Measurements from ENCODE around the gene P3H2.

Gene P3H2

DNA sequence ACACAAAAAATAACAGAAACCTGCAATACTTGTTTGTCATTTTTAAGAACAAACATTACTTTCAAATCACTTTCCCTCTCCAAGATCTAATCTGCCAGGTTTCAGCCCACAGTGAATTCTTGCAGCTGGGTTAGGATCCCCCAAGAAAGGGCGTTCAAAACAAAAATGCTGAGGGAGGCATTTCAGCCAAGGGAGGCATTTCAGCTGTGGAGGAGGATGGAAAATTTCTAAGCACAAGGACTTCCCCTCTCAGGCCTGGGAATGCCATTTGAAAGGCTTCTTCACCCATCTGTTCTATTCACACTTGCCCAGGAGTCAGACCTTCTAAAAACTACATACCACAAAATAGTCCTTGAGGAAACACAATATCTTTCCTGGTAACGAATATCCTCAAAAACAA is 69.1 kb downstream of the P3H2 start:
- no peak for DNase-seq

DNA sequence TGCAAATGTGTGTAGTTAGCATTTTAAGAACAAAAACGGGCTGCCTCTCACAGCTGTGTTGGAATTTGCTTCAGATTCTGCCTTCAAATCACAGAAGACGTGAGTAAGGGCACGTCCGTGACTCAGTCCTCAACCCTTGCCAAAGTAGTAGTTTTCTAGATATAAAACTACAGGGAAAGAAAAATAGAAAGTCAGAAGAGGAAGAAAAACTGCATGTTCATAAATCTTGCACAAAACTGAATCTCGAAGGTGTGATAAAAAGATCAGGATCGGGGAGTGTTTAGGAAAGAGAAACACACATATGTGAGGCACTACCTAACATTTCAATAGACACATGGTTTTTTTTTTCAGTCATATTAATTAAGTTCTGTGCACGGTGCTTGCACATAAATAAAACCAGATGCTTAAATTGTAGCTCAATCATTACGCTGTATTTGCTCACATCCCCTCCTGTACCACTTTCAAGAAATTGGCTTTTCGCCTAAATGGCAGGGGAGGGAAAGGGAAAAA is 71.7 kb downstream of the P3H2 start:
- no peak for DNase-seq

DNA sequence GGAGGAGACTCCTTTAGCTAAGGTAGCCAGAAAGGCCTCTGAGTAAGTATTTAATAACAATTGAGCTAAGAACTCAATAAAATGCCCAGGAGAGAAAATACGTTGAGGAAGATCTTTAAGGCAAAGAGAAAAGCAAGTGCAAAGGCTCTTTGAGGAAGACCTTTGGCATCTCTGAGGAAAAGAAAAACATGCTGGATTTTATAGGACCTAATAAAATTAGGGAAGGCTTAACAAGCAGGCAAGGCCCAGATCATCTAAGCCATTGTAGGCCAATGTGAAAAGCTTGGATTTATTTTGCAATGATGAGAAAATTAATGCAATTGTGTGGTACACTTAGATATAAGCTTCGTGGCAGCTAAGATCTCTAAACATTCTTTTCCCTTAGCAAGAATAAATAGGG is 75.7 kb downstream of the P3H2 start:
- DNase-seq: no peak

DNA sequence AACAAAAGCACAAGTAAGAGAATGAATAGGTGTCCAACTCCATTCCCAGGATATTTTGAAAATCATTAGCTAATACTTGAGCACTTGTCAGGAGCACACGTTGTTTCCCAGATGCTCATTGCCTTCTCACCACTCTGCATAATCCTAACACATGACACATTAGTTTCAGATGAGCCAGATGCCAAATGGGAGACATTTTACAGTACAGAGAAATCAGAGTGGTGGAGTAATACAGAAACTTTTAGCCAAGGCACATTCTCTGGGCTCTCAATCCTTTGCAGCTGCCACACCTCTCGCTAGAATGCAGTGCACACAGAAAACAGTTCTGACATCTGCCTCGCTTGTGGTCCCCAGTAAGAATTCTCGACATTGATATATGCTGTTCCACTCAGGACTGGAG is 76.6 kb downstream of the P3H2 start:
- no peak for DNase-seq

DNA sequence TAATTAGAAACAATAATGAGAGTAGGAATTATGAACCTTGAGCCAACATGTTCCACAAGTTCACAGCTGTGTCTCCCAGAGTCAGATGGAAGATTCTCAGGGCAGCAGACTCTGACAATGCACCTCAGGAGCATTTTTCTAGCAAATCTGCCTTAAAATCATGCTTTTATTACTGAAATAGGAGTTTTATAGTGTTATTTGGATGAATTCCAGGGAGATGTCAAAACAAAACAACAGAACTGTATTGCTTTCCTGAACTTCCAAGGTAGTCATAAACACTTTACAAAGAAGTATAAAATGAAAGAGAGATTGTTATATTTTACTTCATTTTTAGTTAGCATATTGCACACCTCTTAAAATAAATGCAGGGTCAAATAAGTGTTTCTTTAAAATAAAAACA is 77.0 kb downstream of the P3H2 start:
- no peak for DNase-seq

DNA sequence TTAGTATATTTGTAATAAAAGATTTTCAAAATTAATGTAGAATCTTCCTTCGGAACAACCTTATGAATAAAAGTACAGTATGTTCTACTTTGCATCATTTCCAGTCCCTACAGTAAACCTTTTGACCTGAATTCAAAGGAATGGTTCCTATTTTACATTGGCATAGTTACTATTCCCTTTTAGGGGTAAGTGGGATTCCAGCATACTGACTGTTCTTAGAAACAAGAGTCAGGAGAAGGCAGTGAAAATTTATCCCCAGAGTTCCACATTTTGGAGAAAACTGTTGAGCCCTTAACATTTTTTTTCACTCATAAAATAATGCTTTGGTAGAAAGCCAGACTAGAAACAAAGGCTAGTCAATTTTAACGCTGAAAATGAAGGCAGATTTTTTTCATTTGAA is 78.1 kb downstream of the P3H2 start:
- DNase-seq: no peak

DNA sequence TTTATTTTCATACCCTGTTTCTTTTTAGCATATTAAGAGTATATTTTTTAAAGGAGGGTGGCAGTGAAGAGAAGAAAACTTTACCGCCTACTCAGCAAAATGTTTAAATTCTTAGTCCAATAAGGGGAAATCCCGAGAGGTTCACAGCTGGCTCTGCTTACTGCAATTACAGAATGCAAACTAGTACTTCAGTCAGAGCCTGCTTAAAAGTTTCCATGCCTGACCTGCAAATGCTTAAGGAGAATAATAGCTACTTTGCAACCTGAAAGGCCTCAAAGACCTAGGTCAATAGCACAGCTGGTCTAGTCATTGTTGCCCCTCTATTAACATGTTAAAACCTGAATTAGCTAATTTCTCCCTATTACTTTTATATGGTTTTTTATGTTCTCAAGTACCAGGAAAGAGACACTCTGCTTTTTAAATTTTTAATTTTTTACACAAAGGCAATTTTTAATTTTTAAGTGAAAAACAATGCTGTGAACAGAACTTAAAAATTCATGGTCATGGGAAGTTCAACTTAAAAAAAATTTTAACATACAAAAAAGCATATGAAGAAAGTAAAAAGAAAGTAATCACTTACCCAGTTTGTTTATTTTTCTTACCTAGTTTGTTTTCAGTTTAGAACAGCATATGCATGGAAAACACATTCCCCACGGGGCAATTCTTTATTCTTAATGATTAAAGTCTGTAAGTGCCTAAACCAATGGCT is 79.2 kb downstream of the P3H2 start:
- no peak for DNase-seq

DNA sequence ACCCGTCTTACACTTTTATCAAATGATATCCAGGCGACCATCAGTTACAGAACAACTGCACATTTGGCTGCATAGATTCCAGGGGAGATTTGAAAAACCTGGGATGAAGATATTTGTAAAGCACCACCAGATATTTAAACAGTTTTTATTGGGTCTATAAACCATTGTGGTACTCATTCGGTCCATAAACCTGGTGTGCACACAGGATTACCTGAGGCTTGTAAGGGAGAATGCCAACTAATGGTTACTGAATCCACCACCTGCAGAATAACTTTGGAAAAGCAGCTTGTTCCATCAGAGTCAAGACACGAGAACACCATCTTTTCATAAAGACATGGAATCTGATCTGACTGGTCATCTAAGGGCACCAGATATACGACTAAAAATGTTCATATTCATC is 80.6 kb downstream of the P3H2 start:
- no peak for DNase-seq

DNA sequence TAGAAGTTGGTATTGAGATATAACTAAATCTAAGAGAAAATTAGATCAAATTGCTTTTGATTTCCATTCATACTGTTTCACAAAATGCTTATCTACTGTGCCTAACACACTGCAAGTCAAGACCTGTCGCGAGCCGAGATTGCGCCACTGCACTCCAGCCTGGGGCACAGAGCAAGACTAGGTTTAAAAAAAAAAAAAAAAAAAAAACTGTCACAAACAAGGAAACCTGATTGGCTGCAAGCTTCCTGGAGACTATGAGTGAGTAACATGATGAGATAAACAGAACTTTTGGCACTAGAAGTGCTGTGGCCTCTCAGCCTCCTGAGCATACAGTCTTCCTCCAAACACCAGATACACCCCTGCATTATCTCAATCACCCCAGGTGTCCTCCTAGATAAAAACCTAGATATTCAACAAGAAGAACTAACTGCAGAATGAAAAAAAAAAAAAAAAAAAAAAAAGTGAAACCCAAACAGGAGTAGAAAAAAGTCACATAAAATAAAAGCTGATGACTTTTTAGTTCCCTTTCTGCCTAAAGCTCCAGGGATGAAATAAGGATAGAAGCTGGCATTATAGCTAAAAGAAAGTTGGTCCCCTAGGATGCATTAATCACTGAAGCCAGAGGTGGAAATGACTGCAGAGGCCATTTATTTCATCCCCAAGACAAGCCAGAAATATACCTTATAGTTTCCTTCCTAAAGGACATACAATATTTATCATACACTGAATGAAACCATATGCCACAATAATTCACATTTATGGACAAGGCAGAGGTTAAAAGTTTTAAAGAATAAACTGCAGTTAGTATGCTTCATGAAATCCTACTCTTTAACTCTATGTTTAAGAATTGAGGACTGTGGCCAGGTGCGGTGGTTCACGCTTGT is 82.4 kb downstream of the P3H2 start:
- no peak for DNase-seq

DNA sequence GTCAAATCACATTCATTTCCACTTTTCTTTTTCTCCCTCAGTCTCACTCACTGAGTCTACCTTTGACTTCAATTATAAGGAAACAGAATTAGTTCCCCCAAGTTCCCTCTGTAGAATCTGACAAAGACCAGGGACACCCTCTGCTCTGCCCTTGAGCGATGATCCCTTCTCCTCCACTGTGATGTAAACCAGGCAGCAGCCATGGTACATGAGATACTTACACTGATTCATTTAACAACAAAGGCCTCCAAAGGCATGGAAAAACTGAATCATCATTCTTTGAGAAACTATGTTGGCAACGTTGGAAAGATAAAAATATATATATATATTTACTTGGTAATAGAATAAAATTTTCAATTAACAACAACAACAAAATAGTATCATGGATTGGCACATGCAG is 84.1 kb downstream of the P3H2 start:
- no peak for DNase-seq

DNA sequence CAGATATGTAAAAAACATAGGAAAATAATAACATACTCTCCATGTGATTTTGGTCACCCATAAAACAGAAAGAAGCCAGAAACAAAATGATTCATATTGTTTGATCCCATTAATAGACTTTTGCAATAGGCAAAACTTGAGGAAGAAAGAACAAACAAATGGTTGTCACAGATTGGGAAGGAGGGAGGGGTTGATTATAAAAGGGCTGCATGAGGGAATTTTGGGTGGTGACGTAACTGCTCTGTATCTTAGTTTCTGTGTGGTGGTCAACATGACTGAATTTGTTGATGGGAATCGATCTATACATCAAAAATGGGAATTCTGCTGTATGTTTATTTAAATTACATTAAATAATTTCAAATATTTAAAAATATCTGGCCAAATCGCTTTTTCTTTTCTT is 86.3 kb downstream of the P3H2 start:
- DNase-seq: no peak

DNA sequence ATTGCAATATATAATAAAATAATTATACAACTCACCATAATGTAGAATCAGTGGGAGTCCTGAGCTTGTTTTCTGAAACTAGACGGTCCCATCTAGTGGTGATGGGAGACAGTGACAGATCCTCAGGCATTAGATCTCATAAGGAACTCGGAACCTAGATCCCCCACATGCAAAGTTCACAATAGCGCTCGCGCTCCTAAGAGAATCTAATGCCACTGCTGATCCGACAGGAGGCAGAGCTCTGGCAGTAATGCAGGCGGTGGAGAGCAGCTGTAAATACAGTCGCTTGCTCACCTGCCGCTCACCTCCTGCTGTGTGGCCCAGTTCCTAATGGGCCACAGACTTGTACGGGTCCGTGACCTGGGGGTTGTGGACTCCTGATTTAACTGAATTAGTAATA is 87.8 kb downstream of the P3H2 start:
- no peak for DNase-seq

DNA sequence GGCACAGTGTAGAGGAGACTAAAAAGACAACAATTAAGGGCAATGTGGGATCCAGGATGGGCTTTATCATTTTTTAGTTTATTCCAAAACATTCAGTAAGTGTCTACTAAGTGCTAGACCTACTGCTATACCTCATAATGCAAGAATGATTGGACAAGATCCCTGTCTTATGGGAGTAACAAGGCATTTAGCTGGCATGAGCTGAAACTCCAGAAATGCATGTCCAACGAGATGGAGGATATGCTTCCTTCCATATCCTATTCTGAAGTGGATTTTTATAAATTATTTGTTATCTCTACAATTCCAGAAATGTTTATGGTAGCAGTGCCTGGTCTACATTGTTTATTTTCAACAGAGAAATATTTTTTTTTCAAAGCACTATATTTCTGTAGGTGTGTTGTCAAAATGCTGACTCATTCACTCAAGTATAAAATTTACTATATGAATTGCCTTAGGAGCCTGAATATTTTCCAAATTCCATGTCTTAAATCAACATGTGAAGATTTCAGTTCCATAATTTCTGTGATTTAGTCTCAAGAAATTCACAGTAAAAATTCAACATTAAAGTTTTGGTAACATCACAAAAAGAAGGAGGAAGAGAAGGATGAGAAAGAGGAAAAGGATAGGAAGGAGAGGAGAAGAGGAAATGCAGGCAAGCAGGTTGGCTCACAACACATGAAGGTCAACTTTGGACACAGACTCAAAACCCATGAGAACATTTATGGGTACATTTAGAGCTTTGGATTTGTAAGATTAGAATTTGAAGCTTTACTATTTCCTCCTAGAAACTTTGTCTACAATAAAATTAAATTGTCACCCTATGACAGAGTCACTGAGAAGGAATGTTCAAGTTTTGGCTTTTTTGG is 88.6 kb downstream of the P3H2 start:
- DNase-seq: no peak

DNA sequence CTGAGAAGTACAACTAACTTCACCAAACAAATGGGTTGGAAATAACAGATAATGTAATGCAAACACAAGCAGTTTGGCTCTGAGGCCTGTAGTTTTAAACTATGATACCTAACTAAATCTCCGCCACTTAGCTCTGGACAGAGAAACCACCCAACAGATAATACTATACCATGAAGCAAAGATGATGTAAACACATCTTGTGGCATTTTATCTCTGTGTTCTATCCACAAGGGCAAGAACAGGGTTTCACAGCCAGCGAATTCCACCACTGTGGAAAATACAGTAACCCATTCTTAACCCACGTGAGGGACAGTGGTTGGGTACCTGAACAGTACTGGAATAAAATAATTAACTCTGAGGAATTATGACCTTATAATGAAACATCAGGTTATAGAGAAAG is 93.6 kb downstream of the P3H2 start:
- DNase-seq: no peak

DNA sequence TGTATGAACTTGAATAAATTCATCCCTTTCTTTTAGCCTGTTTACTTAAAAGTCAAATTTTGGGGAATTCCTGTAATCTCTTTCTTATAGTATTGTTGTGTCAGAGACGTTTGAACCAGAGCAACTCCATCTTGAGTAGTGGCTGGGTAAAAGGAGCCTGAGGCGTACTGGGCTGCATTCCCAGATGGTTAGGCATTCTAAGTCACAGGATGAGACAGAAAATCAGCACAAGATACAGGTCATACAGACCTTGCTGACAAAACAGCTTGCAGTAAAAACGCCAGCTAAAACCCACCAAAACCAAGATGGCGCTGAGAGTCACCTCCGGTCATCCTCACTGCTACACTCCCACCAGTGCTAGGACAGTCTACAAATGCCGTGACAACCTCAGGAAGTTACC is 94.5 kb downstream of the P3H2 start:
- no peak for DNase-seq

DNA sequence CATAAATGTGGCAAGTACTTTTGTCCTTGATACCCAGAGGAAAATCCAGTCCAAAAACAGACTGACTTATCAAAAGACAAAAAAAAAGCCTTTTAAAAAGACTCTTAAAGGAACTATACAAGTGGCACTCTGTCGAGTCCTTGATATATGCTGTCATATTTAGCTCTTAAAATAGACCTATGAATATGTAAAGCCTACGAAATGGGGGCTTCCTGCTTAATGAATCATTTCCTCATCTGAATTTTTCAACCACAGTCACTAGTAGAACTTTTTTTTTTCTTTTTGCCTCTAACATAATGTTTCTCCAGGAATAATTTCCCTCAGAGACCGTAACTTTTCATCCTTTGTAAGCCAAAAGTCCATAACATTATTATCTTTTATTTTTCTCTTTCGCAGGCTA is 95.8 kb downstream of the P3H2 start:
- DNase-seq: no peak

DNA sequence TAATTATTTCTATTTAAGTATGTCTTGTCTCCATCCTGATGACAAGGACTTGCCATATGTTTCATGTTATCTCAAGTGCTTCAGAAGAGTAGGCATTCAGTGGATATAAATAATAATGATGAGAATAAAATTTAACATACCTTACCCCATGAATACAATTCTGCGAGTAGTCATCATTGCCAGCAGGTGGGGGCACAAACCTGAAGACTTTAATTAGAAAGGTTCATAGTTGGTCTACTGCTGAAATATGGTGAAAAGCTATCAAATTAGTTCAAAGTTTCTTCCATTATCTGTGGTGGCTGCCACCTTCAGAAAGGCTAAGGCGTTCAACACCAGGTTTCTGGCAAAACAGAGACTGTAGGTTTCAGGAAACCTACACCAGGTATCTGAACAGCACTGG is 100.9 kb downstream of the P3H2 start:
- DNase-seq: no peak

DNA sequence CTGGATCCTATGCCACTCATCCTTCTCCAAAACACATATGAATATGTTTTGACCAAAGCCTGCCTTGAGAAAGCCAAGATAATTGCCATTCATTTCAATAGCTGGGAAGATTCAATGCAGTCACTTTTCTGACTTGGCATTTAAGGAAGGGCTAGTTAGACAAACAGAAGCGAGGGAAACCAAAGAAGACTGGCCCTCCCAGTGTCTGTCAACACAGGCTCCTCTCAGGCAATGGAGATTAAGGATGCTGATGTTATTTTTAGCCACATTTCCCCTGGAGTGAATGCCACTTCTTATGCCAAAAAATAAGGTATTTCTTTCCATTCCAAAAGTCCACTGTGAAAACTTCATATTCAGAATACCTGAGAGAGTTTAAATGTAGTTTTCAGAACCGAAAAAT is 101.7 kb downstream of the P3H2 start:
- no peak for DNase-seq

DNA sequence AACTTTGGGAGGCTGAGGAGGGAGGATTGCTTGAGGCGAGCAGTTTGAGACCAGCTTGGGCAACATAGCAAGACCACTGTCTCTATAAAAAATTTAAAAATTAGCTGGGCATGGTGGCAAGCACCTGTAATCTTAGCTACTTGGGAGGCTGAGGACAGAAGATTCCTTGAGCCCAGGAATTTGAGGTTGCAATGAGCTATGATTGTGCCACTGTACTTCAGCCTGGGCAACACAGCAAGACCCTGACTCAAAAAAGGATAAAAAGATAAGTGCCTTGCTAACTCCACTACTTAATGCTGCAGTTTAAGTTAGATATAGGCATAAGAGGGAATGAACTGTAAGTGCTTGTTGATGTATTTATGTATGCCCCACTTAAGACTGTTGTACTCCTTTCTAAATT is 102.2 kb downstream of the P3H2 start:
- DNase-seq: no peak

DNA sequence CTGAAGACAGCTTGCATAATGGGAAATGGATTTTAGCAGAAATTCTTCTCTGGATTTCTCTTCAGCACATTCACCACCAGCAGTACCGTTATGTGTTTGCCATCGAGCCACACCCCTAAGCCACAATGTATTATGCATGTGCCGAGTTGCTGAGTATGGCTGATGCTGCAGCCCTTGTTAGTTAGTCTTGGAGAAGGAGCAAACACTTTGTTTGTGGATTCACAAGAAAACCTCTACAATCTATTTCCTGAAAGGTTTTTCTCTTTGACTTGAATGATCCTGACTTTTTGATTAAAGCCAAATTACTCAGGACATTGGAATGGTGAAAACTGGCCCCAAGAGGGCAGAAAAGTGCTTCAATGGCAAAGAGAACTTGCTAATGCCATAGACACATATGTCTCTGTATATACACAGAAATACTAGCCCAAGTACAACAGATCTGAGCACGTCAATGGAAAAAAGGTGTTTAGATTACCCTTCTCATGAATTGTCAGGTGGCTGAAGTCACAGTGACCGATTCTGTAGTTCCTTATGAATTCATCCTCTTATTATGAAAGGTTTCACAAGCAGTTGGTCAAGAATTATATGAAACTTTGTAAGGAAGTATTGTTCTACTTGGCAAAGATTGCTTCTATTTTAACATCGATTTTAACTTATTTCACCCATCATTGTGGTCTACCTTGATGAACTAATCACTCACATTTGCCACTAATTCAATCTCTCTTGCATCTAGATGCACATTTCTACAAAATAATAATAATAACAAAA is 103.0 kb downstream of the P3H2 start:
- no peak for DNase-seq

DNA sequence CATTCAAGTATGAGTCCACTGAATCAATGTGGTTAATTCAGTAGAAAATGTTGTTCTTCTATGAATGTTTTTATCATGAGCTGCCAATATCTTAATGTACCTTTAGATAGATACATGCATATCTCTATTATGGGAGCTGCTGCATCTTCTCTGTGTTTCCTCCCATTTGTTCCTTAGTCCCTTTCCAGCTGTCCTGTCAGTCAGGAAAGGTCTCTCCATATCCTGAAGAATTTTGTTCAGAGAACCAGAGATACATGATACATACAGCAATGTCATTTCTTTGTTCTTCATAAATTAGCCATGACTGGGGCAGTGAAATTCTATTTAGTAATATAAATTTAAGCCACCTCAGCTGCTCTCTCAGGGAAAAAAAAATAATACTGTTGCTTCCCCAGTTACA is 103.7 kb downstream of the P3H2 start:
- no peak for DNase-seq

DNA sequence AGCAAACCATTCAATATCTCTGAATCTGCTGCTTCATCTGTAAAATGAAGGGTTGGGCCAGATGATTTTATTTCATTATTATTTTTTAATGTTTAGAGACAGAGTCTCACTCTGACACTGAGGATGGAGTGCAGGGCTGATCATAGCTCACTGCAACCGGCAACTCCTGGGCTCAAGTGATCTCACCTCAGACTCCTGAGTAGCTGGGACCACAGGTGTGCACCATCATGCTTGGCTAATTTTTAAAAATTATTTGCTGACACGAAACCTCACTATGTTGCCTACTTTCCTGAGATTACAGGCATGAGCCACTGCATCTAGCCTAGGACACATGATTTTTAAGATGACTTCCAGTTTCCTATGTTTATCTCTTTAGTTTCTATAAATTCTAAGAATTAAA is 105.8 kb downstream of the P3H2 start:
- no peak for DNase-seq

All from cerebellar nuclear complex (tissue), 1 donor.